Measurements from ENCODE around the gene TNRC6C.
"Not testable (repeated sequence)": the region's sequence is repeated elsewhere in the genome, so short reads cannot be mapped to it uniquely, and the experiment has no call there.

Gene TNRC6C

GRCh38 chr17:78048346-78049292, 90.1 kb downstream of the TNRC6C start:
- DNase-seq = no peak

DNA sequence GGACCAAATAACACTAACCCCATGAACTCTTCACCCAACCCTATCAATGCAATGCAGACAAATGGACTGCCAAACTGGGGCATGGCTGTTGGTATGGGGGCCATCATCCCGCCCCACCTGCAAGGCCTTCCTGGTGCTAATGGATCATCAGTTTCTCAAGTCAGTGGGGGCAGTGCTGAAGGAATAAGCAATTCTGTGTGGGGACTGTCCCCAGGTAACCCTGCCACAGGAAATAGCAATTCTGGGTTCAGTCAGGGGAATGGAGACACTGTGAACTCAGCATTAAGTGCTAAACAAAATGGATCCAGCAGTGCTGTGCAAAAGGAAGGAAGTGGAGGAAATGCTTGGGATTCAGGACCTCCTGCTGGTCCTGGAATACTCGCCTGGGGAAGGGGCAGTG, 91.1 kb downstream of the TNRC6C start:
- DNase-seq = no peak

- DNase-seq = no peak
These were observed 92.9 kb downstream of the TNRC6C start for GRCh38 chr17:78051186-78051972.

- DNase-seq = no peak
These were observed 95.4 kb downstream of the TNRC6C start for GRCh38 chr17:78053777-78054468.

- DNase-seq = no peak
These were observed 98.7 kb downstream of the TNRC6C start for GRCh38 chr17:78057113-78057740.

DNA sequence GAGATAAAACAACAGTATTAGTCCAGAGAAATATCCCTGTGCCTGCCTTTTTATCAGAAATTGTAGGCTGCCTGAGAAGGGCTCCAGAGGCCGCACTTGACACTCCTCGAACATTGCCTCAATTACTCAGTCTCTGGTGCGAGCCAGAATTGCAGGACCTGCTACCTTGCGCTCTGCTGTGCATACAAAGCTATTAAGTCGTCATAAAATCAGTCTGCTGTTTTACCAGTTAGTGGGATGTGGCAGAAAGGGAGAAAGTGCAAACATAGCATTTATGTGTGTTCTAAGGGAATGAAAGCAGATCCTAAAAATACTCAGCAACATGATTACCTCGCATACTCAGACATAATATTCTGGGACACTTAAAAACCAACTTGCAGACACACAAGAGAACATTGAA, 99.5 kb downstream of the TNRC6C start:
- no peak for DNase-seq

DNA sequence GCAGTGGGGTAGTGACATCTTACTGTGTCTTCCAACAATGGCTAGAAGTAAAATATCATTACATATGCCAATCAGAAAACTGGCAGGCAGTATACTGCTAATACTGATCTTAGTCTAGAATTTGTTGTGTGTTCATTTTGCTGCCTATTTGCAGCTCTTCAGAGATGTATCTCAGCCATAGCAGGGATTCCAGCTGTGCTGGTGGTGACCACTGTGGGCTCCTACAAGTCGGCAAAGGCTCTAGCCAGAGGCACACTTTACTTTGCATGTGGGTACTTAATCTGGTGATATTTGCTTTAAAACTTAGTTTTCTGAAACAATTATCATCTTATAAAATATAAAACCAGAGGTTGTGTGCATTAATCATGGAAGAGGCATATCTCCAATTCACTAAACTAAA, 100.1 kb downstream of the TNRC6C start:
- DNase-seq = no peak

GRCh38 chr17:78062596-78062995, 104.1 kb downstream of the TNRC6C start:
- no peak for DNase-seq

DNA sequence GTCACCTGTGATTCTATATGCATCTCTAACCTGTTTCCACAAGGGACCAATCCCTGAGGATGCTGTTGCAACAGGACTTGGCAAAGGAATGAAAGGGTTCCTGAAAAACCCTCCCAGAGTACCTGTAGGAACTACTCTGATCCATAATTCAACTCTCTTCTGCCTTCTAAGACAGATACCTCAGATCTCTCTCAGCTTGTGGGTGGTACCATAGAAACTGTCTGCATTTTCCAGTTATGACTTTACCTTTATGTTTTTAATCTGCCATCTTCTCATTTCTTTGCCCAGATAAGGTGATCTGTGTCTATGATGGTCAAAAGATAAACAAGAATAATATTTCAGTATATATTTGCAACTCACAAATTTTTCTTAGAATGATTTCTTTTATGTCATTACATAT, 105.0 kb downstream of the TNRC6C start:
- no peak for DNase-seq

DNA sequence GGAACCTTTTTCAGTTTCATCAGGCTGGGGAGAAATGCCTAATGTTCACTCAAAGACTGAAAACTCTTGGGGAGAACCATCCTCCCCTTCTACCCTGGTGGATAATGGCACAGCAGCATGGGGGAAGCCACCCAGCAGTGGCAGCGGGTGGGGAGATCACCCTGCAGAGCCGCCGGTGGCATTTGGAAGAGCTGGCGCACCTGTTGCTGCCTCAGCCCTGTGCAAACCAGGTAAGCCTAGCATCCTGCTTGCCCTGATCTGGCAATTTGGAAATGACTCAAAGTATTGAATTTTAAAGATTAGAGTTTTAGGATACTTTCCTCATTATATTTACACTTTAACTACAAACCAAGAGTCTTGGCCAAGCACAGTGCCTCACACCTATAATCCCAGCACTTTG, 106.2 kb downstream of the TNRC6C start:
- DNase-seq = no peak

DNA sequence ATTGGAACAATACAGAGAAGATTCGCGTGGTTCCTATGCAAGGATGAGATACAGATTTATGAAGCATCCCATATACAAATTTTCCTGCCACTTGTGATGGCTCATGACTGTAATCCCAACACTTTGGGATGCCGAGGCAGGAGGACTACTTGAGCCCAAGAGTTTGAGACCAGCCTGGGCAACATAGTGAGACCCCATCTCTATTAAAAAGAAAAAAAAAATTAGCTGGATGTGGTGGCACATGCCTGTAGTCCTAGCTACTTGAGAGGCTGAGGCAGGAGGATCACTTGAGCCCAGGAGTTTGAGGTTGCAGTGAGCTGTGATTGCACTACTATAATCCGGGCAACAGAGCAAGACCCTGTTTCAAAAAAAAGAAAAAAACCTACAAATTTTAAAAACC, 108.5 kb downstream of the TNRC6C start:
- DNase-seq = not testable (repeated sequence)

DNA sequence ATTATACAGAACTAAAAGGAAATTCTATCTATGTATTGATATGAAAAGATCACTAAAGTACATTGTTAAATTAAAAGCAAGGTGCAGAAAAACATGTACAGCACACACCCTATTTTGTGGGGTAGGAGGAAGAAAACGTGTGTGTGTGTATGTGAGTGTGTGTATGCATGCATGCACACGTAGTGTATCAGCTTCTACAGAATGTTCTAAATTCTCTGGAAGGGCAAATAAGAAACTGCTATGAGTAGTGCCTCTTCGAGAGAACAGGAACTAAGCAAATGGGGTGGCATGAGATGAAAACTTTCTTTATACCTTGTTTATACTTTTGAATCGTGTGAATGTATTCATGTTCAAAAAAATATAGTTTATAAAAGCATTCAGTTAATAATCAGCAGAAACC, 111.2 kb downstream of the TNRC6C start:
- DNase-seq = no peak

DNA sequence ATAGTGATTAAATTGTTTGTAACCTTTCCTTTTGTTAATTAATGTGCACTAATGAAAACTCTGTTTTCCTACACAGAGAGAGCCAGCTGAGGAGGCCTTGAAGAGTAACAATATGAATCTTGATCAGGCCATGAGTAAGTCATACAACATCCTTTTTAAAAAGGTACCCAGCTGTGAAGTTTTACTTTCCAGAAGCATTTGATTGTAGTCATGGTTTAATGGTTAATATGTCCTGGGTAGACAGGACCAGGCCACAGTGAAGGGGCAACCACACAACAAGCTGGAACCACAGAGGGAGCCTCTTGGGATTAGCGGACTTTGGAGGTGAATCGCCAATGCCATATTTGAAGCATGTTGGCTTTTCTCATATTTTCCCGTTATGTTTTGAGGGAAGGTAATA, 114.5 kb downstream of the TNRC6C start:
- DNase-seq = no peak

- no peak for DNase-seq
These were observed 116.5 kb downstream of the TNRC6C start for GRCh38 chr17:78075011-78075410.

DNA sequence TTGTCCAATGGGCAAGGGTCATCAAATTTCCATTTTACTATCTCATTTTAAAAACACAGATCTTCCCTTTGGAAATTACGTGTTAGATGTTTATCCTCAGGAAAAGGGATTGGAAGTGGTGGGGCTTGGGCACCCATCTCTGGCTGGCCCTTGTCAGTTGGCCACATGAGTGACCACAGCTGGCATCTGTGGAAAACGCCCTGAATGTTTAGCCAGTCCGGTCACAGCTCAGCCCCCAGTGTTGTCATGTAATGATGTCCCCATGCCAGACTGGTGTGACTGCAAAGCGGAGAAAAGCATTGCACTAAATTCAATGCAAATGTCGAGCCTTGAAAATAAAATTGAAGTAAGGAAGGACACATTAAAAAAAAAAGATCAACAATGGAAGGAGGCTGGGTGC, 117.0 kb downstream of the TNRC6C start:
- no peak for DNase-seq

GRCh38 chr17:78079253-78079652, 120.8 kb downstream of the TNRC6C start:
- no peak for DNase-seq

- no peak for DNase-seq
These were observed 123.0 kb downstream of the TNRC6C start for GRCh38 chr17:78081551-78081950.

GRCh38 chr17:78082355-78082872, 123.9 kb downstream of the TNRC6C start:
- DNase-seq = not testable (repeated sequence)

- DNase-seq = no peak
These were observed 124.5 kb downstream of the TNRC6C start for GRCh38 chr17:78082988-78083387.

GRCh38 chr17:78086740-78087139, 128.2 kb downstream of the TNRC6C start:
- no peak for DNase-seq

- no peak for DNase-seq
These were observed 130.0 kb downstream of the TNRC6C start for GRCh38 chr17:78088529-78088928.

DNA sequence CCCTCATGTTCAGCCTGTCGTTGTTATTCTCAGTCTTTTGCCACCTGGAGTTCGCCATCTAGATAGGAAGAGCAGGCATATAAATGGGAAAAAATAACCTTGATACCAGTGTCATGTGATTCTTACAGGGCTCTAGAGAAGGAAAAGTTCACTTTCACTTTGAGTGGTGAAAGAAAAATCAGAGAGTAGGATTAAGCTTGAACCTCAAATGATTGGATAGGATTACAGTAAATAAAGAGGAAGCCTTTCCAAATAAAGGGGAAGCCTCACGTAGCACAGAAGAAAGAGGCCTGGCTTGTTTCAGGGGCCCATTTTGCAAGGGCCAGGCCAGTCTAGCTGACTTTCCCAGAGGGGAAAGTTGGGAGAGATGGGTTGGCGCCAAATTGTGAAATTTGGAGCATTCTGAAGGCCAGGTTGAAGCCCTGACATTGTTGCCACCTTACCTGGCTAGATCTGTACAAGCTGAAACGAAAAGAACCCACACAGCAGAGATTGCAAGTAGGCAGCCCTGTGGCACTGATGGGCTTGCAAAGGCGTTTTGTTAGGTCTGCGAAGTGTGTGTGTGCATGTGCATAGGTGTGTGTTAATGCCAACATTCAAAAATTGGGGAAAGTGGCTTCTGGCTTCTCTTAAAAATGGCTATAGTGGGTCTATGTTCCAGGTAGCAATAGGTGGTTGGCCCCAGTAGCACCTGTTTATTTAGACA, 131.2 kb downstream of the TNRC6C start:
- DNase-seq = no peak
